ENCODE results near the gene ARHGEF10L.

Gene ARHGEF10L

DNA sequence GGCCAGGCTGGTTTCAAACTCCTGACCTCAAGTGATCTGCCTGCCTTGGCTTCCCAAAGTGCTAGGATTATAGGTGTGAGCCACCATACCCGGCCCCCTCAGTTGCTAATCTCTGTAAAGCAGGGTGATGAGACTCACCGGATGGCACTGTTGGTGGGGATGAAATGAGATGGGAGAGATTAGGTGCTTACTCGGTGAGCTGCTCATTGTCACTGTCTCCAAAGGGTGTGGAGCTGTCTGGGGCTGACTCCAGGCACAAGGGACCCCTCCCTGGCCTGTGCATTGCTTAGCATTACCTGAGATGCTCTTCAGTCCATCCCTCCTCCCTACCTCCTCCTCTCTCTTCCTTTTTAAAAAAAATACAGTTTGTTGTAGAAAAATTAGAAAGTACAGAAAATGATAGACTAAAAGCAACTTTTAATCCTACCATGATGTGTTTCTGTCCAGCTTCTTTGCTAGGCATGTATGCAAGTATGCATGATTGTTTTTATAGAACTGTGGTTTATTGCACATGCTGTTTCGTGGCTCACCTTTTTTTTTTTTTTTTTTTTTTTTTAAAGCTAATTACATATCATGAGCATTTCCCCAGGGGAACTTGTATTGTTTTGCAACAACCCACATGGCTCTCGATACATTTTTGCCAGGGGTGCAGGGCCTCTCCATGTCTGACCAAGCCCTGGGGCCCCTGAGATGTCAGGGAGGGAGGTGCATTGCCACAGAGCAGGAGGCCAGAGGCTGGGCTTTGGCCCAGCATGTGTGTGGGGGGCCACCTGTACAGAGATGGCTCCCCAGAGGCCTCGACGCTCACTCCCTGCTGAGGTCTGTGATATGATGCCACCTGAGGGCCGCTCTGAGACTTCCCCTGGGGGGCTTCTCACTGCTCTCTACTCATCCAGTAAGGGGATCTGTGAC lies 55.4 kb downstream of the ARHGEF10L start:
- DNase-seq, result no peak

DNA sequence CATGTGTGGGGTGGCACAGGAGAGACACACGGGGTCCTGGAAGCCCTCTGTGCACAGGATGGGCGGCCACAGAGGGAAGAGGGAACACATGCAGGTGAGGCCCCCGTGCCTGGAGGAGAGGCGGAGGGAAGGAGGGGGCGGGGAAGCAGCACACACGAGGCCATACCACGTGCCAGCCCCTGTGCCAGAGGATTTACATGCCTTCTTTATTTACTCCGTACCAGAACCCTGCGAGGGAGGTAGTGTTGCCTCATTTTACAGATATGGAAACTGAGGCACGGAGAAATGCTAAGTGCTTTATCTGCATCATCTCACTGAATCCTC lies 56.1 kb downstream of the ARHGEF10L start:
- DNase-seq, result no peak

- DNase-seq, result no peak
These were observed 56.7 kb downstream of the ARHGEF10L start for GRCh38 chr1:17596186-17596585.

DNA sequence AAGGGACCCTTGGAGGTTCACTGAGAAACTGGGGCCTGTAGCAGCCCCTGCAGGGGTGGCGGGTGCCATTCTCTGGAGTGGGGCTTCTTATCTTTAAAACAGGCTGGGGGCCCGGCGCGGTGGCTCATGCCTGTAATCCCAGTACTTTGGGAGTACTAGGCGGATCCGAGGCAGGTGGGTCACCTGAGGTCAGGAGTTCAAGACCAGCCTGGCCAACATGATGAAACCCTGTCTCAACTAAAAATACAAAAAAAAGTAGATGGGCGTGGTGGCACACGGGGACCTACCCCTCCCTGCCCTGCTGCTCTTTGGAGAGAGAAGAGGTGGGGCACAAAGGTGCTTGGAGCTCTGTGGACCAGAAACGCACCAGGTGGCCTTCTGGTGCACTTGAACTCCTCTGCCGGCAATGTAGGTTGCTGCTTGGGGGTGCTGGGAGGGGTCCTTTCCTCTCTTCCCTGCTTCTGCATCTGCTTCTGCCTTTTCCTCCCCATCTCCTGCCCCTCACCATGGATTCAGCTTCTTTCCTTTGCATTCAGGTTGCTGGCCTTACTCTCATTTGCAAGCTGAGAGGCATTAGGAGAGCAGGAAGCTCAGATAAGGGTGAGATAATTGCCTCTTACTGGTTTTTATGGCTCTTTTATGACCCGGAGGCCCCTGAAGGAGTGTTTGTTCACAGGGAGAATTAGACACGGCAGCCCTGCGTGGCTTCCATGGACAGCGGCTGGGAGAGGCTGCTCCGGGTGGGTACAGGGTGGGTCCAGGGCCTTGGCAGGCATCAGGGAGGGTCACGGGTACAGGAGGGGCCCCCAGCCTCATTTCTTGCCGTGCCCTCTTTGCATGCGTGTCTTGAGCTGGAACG lies 57.4 kb downstream of the ARHGEF10L start:
- DNase-seq, result no peak

DNA sequence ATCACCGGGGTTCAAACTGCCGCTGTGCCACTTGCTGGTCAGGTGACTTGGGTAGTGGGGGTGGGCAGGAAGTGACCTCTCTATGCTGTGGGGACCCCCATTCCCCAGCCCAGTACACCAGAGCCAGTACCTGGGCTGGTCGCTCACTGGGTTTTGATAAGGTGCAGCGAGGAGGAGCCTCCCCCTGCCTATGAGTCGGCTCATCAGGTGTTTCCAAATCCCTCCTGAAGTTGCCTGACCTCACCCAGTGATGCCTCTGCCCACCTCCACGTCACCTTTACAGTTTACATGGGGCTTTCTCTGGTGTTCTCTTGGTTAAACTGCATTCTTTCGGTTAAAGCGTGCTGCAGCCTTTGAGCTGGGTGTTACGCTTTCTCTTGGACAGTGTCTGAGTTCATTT lies 58.2 kb downstream of the ARHGEF10L start:
- DNase-seq, result no peak

- no peak for DNase-seq
These were observed 58.8 kb downstream of the ARHGEF10L start for GRCh38 chr1:17598251-17598650.

GRCh38 chr1:17599291-17599953 lies 59.9 kb downstream of the ARHGEF10L start:
- DNase-seq, result no peak

- no peak for DNase-seq
These were observed 60.4 kb downstream of the ARHGEF10L start for GRCh38 chr1:17599954-17600300.

DNA sequence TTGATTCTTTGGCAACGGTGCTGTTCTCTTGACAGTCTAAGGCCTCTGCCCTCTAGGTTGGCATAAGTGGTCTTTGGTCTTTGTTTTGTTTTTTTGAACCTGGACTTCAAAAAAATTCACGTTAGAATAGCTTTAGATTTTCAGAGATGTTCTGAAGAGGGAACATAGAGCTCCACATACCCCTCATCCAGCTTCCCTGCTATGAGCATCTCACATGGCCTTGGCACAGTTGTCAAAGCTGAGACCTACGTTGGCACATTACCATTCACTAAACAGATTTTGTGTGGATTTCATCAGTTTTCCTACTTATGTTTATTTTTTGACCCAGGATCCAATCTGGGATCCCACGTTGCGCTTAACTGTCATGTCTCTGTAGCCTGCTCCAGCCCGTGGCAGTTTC lies 60.8 kb downstream of the ARHGEF10L start:
- no peak for DNase-seq

GRCh38 chr1:17601643-17602382 lies 62.3 kb downstream of the ARHGEF10L start:
- DNase-seq, result no peak

GRCh38 chr1:17603091-17603841 lies 63.8 kb downstream of the ARHGEF10L start:
- DNase-seq, result no peak

- no peak for DNase-seq
These were observed 66.3 kb downstream of the ARHGEF10L start for GRCh38 chr1:17605582-17606344.

DNA sequence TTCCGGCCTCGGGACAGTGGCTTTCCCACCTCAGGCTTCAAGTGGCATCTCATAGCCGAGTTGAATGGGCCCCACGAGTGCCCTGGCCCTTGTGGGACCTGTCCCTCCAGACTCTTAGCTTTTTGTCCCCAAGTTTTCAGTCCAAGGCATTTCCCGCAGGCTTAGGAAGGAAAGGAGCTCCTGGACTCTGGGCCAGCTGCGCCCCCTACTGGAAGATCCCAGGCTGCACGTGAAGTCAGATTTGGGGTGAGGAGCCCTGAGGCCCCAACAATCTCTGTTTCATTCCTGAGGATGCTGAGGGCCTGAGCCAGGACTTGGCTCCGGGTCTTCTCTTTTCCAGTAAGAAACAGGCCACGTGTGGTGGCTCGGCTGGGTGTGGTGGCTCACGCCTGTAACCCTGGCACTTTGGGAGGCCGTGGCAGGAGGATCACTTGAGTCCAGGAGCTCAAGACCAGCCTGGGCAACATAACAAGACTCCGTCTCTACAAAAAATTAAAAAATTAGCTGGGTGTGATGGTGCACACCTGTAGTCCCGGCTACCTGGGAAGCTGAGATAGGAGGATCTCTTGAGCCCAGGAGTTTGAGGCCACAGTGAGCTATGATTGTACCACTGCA lies 67.4 kb downstream of the ARHGEF10L start:
- DNase-seq, result peak; percentile 59

DNA sequence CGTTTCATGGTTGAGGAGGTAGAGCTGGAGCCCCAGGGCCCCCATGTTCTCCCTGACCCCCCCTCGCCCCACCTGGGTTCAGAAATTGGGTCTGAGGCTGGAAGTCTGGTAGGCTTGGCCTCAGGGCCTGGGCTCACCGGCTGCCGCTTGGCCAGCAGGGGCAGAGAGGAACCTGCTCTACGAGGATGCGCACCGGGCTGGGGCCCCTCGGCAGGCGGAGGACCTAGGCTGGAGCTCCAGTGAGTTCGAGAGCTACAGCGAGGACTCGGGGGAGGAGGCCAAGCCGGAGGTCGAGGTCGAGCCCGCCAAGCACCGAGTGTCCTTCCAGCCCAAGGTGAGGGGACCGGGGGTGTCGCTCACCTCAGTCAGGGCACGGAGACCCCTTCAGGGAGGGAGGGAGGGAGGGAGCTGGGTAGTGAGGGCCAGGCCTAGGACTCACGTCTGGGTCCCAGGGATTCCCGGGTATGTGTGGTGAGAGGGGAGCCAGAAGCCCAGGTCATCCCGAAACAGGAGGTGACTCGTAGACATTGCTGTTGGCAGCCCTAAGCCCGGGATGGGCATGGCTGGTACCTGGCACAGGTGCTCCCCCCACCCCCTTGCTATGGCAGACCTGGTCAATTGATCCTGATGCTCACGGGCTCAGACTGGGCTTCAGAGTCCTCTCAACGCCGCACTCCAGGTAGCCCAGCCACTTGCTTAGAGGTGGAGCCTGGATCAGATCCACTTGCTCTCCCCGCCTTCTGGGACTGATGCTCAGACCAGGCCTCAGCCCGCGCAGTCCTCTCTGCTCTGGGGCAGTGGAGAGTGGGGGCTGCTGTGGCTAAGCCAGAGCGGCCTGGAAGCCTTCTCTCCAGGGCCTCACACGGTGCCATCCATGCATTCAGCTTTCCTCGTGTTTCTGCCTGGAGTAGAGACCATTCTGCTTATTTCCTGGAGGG lies 68.4 kb downstream of the ARHGEF10L start:
- DNase-seq, result no peak

DNA sequence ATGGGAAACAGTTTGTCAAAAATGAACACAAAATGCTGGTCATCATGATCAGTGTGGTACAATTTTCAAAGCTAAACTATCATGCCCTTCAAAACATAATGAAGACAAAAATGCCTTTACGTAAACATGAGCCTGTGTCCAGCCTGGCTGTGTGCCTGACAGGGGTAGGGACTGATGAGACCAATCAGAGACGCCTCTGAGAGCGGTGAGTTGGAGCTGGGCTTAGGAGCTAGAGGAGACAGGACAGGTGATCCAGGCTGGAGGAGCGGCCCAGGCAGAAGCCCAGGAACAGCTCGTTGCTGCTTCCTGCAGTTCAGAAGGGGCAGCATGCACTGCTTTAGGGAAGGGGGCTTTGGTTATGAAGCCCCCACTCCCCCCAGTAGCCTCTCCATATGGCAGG lies 70.0 kb downstream of the ARHGEF10L start:
- DNase-seq, result no peak

GRCh38 chr1:17610085-17610484 lies 70.6 kb downstream of the ARHGEF10L start:
- no peak for DNase-seq

- DNase-seq, result no peak
These were observed 71.2 kb downstream of the ARHGEF10L start for GRCh38 chr1:17610713-17611112.

DNA sequence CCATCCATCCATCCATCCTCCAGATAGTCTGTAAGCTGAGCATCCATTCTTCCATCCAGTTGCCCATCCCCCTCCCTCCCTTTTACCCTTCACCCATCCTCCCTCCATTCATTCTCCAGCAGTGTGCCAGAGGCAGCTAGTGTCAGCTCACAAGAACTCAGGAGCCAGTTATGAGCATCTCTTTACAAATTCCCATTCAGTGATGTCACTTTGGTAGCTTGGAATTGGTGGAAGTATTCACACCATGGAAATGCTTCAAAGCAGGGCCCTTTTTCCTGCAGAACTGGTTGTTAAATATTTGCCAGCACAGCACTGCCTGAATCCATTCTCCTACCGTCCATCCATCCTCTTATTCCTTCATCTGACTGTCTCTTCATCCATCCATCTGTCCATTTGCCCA lies 72.5 kb downstream of the ARHGEF10L start:
- peak; percentile 81 for DNase-seq

DNA sequence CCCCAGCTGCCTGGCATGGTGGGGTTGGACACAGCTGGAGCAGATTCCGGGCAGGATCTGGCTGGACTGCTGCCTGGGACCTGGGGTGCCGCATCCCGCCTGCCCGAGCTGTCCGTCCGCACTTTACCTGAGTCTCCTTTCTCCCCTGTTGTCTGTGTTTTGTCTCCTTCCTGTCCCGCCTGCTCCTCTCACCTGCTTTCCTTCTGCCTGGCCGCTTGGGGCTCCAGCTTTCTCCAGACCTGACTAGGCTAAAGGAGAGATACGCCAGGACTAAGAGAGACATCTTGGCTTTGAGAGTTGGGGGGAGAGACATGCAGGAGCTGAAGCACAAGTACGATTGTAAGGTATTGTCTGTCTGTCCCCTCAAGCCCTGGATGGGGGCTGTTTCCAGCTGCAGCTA lies 73.3 kb downstream of the ARHGEF10L start:
- DNase-seq, result no peak

All from fibroblast of skin of back (primary cell).